Astrocyte (in vitro differentiated cells and primary cell): ENCODE data around the gene TJAP1.

Experiments
- CTCF ChIP-seq: IDR thresholded peaks from 2 replicates; pipeline ENCODE4 v1.5.1; 2011; ENCODE audit warnings: low read depth, mild to moderate bottlenecking, inconsistent platforms, low read length, moderate library complexity; ENCODE audit not compliant: insufficient read depth
- EZH2 ChIP-seq: IDR thresholded peaks from 2 replicates; pipeline ENCODE4 v1.6.1; 2012; ENCODE audit warnings: mild to moderate bottlenecking, low read length, inconsistent platforms; ENCODE audit not compliant: insufficient read depth

DNA sequence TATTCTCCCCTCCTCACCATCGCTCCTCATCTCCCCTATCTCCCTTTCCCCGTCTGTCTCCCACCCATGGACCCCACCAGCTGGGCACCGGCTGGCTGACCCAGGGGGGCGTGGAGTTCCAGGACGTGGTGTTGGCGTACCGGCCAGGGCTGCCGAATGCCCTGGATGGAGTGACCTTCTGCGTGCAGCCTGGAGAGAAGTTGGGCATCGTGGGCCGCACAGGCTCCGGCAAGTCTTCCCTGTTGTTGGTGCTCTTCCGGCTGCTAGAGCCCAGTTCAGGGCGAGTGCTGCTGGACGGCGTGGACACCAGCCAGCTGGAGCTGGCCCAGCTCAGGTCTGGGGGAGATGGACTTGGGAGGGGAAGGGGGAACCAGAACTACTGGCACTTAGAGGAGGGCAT lies 29.8 kb upstream of the TJAP1 start:
- TF ChIP-seq CTCF (no peak), EZH2 (no peak)
